ENCODE data around the gene USP6NL.

DNA sequence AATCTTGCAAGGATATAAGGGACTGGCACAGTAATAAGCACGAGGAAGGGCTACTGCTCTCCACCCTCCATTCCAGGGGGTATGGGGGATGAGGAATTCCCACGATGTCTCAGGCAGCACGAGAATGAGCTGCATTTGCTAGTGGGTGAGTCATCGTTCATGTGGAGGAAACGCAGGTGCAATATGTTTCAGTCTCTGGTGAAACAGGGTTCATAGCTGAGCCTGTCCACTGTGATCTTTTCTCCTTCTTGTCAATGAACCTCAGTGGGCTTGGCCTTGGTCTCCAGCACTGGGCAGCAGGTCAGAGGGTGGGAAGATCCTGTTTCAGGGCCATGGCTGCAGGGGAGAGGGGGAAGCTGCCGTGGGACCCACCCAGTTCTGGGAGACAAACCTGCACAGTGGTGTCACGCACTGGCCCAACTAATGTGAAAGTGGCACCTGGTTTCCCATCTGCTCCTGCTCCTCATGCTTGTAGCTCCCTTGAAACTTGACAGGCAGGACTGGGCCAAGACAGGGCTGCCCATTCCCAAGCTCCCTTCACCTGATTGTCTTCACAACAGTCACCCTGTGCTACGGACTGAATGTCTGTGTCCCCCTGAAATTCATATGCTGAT is 181.9 kb downstream of the USP6NL start:
- no peak for TF ChIP-seq SUZ12 (IDR thresholded peaks at IDR 0.05)
- no peak for TF ChIP-seq SP1 (IDR thresholded peaks at IDR 0.05)
